SK-N-SH treated with all-trans-retinoic acid at 6 μM for 48 hours (cell line): ENCODE results near the gene PCDHB15.

Source experiments
- GLIS3 ChIP-seq: fragments of 250-450 bp; sonication (Bioruptor Pico); IDR thresholded peaks from 2 replicates; pipeline ENCODE4 v1.5.0; 2020; ENCODE audit warnings: mild to moderate bottlenecking, moderate library complexity
- ISL1 ChIP-seq: fragments of 250-450 bp; sonication (Bioruptor Pico); IDR thresholded peaks from 2 replicates; pipeline ENCODE4 v2.1.2; 2022; ENCODE audit warnings: mild to moderate bottlenecking, moderate library complexity
- PATZ1 ChIP-seq: fragments of 250-450 bp; sonication (Bioruptor Pico); IDR thresholded peaks from 2 replicates; pipeline ENCODE4 v1.8.0; 2020; ENCODE audit warnings: mild to moderate bottlenecking, moderate library complexity, borderline replicate concordance
- RARB ChIP-seq: fragments of 250-450 bp; sonication (Bioruptor Pico); IDR thresholded peaks from 2 replicates; pipeline ENCODE4 v1.8.0; 2021; ENCODE audit warnings: mild to moderate bottlenecking, moderate library complexity
- TOX ChIP-seq: fragments of 250-450 bp; sonication (Bioruptor Pico); IDR thresholded peaks from 2 replicates; pipeline ENCODE4 v1.8.0; 2021; ENCODE audit warnings: mild to moderate bottlenecking, moderate library complexity, borderline replicate concordance
- TSHZ2 ChIP-seq: fragments of 250-450 bp; sonication (Bioruptor Pico); IDR thresholded peaks from 2 replicates; pipeline ENCODE4 v1.5.0; 2020; ENCODE audit warnings: mild to moderate bottlenecking, moderate library complexity
- ZFP3 ChIP-seq: fragments of 250-450 bp; sonication (Bioruptor Pico); IDR thresholded peaks from 2 replicates; pipeline ENCODE4 v1.5.0; 2020; ENCODE audit warnings: mild to moderate bottlenecking, moderate library complexity
- ZFP30 ChIP-seq: fragments of 450-650 bp; formaldehyde crosslinking; IDR thresholded peaks from 2 replicates; pipeline ENCODE4 v1.5.0; 2022; ENCODE audit warnings: mild to moderate bottlenecking, moderate library complexity
- TF ChIP-seq, protein P1 (sequence below): fragments of 250-450 bp; sonication (Bioruptor Pico); IDR thresholded peaks from 2 replicates; pipeline ENCODE4 v1.5.1; 2020; ENCODE audit warnings: low read depth, mild to moderate bottlenecking, moderate library complexity

DNA sequence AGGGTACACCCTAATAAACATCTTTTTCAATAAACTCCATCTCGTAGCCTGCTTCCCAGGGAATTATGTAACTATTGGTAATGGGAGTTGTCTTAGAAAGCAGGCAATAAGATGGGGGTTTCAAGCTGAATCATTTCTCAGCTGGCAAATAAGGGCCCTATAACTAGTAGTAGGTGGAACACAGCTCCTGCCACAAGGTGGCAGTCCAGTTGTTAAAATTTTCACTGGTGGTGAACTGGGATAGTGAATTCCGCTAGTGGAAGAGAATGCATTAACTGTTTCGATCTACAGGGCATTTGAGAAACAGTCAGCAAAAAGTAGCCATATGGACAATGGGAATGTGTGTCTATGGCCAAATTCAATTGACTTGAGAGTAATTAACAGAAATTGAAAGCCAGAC is 27.7 kb downstream of the PCDHB15 start:
- TF ChIP-seq GLIS3 (CRISPR knock-in tag), result no peak
- TF ChIP-seq, protein P1, sequence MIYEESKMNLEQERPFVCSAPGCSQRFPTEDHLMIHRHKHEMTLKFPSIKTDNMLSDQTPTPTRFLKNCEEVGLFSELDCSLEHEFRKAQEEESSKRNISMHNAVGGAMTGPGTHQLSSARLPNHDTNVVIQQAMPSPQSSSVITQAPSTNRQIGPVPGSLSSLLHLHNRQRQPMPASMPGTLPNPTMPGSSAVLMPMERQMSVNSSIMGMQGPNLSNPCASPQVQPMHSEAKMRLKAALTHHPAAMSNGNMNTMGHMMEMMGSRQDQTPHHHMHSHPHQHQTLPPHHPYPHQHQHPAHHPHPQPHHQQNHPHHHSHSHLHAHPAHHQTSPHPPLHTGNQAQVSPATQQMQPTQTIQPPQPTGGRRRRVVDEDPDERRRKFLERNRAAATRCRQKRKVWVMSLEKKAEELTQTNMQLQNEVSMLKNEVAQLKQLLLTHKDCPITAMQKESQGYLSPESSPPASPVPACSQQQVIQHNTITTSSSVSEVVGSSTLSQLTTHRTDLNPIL, result no peak
- TF ChIP-seq PATZ1, result no peak
- no peak for TF ChIP-seq RARB (CRISPR knock-in tag)
- no peak for TF ChIP-seq ZFP30 (CRISPR knock-in tag)
- TF ChIP-seq TOX, result no peak
- no peak for TF ChIP-seq ZFP3 (CRISPR knock-in tag)
- TF ChIP-seq TSHZ2 (CRISPR knock-in tag), result no peak
- TF ChIP-seq ISL1 (CRISPR knock-in tag), result no peak
